Activated CD8-positive, alpha-beta memory T cell treated with anti-CD3 and anti-CD28 coated beads, Interleukin-2, amount 50 U/mL, for 1 hour (primary cell): ENCODE data around the gene DGUOK.
"Not testable (repeated sequence)": the region's sequence is repeated elsewhere in the genome, so short reads cannot be mapped to it uniquely, and the experiment has no call there.

ENCODE experiments used
- DNase-seq: peaks from one replicate; pipeline ENCODE4 v3.0.0-alpha.2; 2020; ENCODE audit errors: extremely low read depth

The DGUOK gene

DNA sequence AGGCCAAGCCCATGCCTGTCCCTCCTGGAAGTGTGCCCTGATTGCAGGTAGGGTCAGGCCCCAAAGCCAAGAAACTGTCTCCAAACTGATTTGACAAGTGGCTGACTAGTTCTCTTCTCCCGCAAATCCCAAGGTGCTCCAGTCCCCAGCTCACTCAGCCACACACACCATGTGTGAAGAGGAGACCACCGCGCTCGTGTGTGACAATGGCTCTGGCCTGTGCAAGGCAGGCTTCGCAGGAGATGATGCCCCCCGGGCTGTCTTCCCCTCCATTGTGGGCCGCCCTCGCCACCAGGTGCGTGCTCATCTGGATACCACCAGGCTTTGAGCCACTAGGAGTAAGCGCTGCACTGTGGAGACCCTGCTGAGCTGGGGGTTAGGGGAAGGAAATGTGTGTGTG is 25.5 kb upstream of the DGUOK start:
- no peak for DNase-seq

DNA sequence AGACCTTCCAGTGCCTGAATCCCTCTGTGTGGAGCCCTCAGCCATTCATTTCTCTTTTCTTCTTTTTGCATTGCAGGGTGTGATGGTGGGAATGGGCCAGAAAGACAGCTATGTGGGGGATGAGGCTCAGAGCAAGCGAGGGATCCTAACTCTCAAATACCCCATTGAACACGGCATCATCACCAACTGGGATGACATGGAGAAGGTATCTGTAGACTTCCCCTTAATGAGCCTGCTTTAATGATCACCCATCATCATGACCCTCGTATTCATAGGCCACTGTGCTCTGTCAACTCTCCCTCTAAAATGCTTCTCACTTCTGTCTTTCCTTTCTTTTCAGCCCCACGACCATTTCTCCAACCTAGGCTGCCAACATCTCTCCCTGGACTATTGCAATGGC is 24.4 kb upstream of the DGUOK start:
- DNase-seq: no peak

DNA sequence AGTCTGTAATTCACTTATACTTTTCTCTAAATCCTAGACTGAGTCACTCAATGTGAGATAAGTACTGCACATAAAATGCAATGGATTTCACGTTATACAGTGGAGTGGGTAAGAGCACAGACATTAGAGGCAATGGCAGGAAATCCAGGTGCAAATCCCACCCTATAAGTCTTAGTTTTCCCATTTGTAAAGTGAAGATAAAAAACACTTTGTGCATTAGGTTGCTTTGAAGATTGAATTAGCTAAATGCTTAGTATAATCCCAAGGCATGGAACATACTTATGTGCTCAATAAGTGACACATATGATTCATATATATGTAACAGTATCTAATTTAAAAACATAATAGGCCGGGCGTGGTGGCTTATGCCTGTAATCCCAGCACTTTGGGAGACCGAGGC is 23.4 kb upstream of the DGUOK start:
- no peak for DNase-seq

DNA sequence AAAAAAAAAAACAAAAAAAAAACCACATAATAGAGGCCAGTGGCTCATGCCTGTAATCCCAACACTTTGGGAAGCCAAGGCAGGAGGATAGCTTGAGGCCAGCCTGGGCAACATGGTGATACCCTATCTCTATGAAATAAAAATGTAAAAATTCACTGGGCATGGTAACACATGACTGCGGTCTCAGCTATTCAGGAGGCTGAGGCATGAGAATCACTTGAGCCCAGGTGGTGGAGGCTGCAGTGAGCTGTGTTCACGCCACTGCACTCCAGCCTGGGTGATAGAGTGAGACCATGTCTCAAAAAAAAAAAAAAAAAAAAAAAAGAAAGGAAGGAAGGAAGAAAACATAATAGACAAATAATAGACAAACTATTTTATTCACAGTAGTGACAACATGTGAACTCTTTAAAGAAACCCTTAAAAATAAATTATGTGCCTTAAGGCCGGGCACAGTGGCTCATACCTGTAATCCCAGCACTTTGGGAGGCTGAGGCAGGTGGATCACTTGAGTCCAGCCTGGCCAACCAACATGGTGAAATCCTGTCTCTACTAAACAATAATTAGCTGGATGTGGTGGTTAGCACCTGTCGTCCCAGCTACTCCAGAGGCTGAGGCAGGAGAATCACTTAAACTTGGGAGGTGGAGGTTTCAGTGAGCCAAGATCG is 22.6 kb upstream of the DGUOK start:
- DNase-seq: not testable (repeated sequence)

DNA sequence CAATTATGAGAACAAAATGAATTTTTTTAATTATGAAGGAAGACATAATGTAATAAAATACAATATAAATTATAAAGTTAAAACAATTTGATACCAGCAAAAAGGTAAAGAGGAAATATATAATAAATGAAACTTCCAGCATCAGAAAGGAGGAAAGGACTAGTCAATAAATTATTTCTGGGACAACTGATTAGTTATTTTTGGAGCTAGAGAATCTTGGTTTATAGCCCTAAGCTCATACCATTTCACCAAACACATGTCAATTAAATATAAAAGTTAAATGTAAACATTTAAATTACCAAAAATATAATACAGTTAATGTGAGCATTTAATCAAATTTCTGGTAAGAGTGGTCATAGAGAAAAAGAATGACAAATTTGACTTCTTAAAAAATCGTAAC is 21.7 kb upstream of the DGUOK start:
- DNase-seq: no peak

DNA sequence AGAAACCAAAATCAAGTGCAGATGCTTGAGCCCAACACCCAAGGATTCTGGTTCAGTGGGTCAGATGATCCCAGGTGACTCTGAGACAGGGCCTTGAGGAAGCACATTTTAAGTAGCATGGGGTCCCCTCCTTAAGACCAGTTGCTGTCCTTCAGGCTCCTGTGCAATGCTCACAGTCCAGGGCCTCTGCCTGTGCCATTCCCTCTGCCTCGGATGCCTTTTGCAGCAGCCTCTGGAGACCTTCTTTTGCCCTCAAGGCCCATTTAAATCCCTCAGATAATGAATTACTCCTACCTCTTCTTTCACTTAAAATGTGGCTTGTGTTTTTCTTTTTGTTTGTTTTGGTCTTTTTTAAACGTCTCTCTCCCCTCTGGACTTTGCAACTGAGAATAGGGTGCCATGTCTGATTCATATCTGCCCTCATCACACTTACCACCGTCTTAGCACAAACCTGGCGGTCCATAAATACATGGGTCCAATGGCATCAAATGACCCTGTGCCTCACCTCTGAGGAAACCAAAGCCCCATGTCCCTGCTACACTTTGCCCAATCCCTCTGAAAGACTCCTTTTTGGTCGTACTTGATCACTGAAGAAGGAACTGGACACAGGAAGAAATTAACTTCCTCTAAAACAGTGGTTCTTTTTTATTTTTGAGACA is 19.7 kb upstream of the DGUOK start:
- DNase-seq: no peak

DNA sequence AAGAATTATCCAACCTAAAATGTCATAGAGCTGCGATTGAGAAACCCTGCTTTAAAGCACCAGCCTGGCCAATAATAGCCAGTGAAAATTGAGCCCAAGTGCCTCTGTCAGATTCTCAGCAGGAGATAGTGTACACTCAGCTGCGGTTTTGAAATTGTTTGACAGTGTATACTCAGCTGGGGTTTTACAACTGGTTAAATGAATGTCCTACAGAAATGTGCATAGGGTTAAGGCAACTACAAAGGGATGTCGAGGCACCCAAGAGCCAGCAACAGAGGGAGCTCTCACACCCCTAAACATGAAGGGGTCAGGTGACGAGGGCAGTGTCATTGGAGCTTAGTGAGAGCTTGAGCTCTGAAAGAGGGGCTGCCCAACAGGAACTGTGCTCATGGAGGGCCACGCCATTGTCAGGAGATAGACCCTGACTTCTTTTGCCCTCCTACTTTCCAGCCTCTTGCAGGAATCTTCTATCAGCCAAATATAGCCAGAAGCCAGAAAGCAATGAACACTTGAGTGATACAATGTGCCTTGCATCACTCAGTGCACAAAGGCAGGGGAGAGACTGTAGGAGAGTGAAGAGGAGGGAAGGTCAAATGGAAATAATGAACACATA is 18.7 kb upstream of the DGUOK start:
- no peak for DNase-seq

DNA sequence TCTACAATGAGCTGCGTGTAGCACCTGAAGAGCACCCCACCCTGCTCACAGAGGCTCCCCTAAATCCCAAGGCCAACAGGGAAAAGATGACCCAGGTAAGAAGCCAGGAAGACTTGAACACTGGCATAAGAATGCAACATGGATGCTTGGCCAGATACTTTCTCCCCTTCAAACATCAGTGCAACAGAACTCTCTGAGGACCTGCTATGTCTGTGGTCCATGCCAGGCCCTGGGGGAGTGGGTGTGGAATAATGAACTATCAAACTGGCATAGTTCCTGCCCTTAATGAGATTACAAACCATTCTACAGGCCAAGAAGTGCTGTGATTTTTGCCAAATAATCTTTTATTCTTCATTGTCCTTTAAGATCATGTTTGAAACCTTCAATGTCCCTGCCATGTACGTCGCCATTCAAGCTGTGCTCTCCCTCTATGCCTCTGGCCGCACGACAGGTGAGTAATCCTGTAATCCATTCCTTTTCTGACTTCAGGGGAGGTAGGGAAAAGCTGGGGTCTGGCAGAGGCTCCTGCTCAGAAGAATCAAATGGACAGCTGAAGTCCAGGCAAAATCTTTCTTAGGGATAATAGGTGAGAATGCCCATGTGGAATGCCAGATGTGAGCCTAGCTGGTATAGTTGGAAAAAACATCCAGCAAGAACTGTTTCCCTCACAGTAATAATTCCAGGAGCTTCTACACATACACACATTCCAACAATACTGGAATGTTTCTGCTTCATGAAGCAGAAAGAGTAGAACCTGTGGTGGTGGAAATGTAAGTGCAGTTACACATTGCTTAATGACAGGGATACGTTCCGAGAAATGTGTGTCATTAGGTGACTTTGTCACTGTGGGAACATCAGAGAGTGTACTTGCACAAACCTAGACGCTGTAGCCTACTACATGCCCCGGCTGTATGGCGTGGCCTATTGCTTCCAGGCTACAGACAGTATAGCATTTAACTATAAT is 17.7 kb upstream of the DGUOK start:
- DNase-seq: no peak

DNA sequence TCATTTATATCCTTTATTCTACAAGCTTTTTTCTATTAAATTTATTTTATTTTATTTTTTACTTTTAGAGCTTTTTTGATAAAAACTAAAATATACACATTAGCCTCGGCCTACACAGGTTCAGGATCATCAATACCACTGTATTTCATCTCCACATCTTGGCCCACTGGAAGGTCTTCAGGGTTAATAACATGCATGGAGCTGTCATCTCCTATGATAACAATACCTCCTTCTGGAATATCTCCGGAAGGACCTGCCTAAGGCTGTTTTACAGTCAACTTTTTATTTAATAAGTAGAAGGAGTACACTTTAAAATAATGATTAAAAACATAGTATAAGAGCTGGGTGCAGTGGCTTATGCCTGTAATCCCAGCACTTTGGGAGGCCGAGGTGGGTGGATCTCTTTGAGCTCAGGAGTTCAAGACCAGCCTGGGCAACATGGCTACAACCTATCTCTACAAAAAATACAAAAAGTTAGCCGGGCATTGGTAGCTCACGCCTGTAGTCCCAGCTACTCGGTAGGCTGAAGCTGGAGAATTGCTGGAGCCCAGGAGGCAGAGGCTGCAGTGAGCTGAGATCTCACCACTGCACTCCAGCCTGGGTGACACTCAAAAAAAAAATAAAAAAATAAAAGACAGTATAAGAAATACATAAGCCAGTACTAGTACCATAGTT is 15.7 kb upstream of the DGUOK start:
- no peak for DNase-seq

DNA sequence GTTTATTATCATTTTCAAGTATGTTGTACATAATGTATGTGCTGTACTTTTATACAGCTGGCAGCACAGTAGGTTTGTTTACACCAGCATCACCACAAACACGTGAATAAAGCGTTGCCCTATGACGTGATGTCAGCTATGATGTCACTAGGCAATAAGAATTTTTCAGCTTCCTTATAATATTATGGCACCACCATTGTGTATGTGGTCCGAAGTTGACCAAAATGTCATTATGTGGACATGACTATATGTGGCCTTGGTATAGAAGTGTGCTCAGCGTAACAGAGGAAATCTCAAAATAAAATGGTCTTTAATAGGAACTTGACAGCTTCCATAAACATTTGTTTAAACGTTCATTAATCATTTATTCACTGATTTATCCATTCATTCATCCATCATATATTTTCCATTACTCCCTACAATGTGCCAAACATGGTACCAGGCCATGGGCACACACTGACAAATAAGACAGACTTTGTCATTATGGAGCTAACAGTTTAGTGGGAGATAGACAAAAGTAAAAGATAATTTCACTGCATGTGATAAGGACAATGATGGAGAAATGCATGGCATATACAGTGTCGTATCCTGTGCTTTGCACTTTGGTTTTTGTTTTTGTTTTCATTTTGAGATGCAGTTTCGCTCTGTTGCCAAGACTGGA is 15.0 kb upstream of the DGUOK start:
- DNase-seq: no peak

DNA sequence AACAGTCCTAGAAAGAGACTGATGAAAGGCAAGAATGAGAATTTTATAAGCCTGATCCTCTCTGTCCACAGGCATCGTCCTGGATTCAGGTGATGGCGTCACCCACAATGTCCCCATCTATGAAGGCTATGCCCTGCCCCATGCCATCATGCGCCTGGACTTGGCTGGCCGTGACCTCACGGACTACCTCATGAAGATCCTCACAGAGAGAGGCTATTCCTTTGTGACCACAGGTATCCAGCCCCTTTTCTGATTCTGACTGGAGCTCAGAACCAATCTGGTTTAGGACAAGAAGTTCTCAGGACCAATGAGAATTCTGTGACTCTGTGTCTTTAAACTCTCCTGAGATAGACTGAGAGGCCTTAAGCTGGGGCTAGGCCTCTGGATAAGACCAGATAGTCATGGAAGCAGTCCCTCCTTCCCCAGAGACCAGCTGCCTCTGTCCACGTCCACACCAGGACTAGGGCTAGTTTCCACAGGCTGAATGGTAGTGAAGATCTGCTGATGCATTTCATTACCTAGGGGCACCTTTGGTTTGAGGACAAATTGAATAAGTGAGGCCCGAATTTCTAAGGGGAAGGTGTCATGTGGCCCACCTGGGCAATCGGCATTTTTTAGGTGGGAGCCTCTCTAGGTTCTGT is 13.1 kb upstream of the DGUOK start:
- no peak for DNase-seq

DNA sequence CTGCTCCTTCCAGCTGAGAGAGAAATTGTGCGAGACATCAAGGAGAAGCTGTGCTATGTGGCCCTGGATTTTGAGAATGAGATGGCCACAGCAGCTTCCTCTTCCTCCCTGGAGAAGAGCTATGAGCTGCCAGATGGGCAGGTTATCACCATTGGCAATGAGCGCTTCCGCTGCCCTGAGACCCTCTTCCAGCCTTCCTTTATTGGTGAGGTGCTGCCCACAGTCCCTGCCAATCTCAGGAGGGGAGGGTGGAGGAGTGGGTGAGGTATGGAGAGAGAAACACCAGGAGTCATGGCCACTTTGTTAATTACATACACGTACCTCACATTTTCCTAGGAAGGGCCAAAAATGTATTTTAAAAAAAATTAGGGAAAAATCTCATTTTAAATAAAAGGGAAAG is 12.0 kb upstream of the DGUOK start:
- DNase-seq: no peak

DNA sequence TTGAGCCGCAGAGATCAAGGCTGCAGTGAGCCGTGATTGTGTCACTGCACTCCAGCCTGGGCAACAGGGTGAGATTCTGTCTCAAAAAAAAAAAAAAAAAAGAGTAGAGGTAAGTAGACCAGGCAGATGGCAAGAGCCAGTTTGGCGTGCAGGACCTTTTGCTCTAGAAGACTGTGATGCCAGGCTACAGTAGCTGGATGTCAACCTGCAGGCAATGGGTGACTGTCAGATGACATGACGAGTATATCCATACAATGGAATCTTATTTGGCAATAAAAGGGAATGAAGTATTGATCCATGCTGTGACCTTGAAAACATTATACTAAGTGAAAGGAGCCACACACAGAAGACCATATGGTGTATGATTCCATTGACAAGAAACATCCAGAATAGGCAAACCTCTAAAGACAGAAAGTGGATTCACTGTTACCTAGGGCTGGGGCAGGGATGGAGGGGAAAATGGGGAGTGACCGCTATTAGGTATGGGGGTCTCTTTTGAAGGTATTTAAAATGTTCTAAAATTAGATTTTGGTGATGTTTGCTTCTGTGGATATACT is 11.2 kb upstream of the DGUOK start:
- no peak for DNase-seq

DNA sequence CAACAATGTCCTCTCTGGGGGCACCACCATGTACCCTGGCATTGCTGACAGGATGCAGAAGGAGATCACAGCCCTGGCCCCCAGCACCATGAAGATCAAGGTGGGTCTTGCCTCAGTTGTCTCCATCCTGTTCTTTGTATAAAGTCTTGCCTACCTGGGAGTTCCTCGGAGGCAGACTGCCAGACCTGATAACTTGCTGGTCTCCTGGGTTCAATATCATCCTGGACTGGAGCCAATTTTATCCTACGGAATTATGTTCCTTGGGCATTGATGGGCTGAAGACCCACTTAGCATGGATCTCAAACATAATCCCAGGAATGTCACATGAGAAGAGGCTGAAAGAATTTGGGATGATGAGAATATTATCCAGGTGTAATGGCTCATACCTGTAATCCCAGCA is 10.0 kb upstream of the DGUOK start:
- no peak for DNase-seq

DNA sequence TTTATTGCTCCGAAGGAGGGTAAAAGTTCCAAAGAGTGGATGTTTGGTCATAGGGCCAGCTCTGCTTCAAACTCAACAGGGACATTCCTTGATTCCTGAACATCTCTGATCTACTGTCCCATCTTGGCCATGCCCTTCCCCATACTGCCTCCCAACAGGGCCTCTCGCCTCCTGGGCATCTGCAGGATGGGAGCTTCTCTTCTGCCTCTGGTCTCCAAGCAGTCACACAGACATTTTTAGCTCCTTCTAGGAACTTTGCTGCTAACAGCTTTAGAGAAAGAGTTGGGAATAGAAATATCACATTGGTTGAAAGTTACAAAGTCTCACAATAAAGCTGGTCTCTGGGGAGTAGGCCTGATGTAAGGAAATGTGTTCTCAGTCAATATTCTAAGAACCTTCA is 9.4 kb upstream of the DGUOK start:
- no peak for DNase-seq

DNA sequence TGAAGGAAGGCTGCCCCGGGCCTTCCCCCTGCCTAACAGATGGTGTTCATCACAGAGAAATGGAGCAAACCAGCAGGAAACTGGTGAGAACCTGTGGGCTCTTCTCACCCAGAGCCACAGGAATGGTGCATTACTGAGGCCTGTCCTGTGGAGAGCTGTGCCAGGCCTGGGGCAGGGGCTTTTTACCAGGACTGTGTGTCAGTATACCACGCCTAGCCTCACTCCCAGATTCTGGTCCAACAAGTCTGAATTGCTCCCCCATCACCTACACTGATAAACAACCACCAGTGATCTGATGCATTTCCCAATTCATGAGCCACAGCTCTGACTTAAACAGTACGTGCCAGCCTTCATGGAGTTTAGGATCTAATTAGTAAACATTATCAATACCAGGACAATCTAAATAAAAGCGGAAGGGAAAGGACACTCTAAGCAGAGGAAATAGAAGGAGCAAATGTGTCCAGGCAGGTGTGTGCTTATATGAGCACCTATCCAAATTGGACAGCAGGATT is 8.9 kb upstream of the DGUOK start:
- DNase-seq: no peak

DNA sequence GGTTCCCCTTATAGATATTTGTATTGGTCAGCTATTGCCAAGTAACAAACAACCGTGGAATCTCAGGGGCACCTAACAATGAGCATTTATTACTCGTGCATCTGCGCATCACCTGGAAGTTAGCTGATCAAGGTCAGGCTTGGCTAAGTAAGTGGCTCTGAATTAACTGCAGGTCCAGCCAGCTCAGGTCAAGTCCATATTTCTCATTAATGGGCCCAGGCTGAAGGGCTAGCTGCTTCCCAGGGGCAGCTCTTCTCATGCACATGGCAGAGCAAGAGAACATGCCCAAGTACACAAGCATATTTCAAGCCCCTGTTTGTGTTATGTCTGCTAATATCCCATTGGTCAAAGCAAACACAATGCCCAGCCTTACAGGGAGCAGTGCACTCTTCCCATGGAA is 7.8 kb upstream of the DGUOK start:
- DNase-seq: no peak

DNA sequence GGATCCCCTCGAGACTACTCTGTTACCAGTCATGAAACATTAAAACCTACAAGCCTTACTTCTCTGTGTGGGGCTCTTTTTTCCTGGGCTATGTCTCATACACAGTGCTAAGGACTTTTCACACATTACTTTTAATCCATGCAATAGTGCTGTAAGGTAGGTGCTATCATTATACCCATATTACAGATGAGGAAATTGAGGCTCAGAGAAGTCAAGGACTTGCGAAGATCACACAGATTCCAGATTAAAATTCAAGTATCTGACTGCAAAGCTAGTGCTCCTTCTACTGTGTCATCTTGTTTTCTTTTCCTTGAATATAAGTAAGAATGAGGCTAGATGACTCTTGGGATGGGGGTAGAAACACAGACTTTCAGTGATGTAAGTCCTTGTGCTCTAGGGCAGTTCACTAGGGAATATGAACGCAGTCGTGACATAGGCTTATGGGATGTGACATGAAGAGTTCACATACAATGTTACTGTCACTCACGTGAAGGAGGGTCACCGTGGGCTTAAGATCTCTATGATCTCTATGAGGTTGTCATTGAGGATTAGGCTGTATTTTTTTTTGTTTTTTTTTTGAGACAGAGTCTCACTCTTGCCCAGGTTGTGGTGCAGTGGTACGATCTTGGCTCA is 7.0 kb upstream of the DGUOK start:
- no peak for DNase-seq
